ENCODE results near the gene TMEM259. TPM values are rescaled to one million over a fixed set of nuclear protein-coding genes. Genes with fewer than 3 reads are reported as not detected.

Gene TMEM259
- total RNA-seq, 2 donors from 2014 or later, result 216 to 377 TPM

- TF ChIP-seq POLR2AphosphoS5 (IDR thresholded peaks at IDR 0.05) (no peak), CTCF (IDR thresholded peaks at IDR 0.05) (no peak), POLR2A (IDR thresholded peaks at IDR 0.05) (no peak)
- H3K27me3 ChIP-seq (replicated peaks; ENCODE audit: insufficient read depth), result no peaks in the 10 kb centered on the region
- no peak overlapping the region for H3K4me3 ChIP-seq
- 78% methylated on average over 22 of the region's 29 CpGs for WGBS
- no peak for DNase-seq (ENCODE audit: low spot score)
- H3K27ac ChIP-seq, result no peak overlapping the region
- H3K4me1 ChIP-seq (replicated peaks), result peaks cover 40% of the 10 kb centered on the region
- peaks cover 6 to 21% of the 10 kb centered on the region in 2 donors for H3K36me3 ChIP-seq
- intact Hi-C loops (cut with DNase I), result no loop called here
- H3K9me3 ChIP-seq, result no peaks in the 10 kb centered on the region
Measured at GRCh38 chr19:1015061-1015781, 5.7 kb downstream of the TMEM259 start.

GRCh38 chr19:1014161-1015060 lies 6.5 kb downstream of the TMEM259 start:
- DNase-seq (ENCODE audit: low spot score), result no peak
- H3K4me3 ChIP-seq, result no peak overlapping the region
- no peak for TF ChIP-seq CTCF (IDR thresholded peaks at IDR 0.05)
- TF ChIP-seq POLR2AphosphoS5 (IDR thresholded peaks at IDR 0.05), result no peak
- no peak for TF ChIP-seq POLR2A (IDR thresholded peaks at IDR 0.05)
- no peaks in the 10 kb centered on the region for H3K9me3 ChIP-seq
- intact Hi-C loops (cut with DNase I), result no loop called here
- H3K4me1 ChIP-seq (replicated peaks), result peaks cover 36% of the 10 kb centered on the region
- no peaks in the 10 kb centered on the region for H3K27me3 ChIP-seq (replicated peaks; ENCODE audit: insufficient read depth)
- WGBS, result 89% methylated on average over 49 of the region's 49 CpGs
- peaks cover 6 to 23% of the 10 kb centered on the region in 2 donors for H3K36me3 ChIP-seq
- no peak overlapping the region for H3K27ac ChIP-seq

- WGBS, result 92% methylated on average over 10 of the region's 10 CpGs
- no peak overlapping the region for H3K4me3 ChIP-seq
- intact Hi-C loops (cut with DNase I), result no loop called here
- TF ChIP-seq POLR2A (IDR thresholded peaks at IDR 0.05) (no peak), CTCF (IDR thresholded peaks at IDR 0.05) (no peak), POLR2AphosphoS5 (IDR thresholded peaks at IDR 0.05) (no peak)
- H3K27me3 ChIP-seq (replicated peaks; ENCODE audit: insufficient read depth), result no peaks in the 10 kb centered on the region
- no peak for DNase-seq (ENCODE audit: low spot score)
- H3K36me3 ChIP-seq, result peaks cover 6 to 23% of the 10 kb centered on the region in 2 donors
- no peak overlapping the region for H3K27ac ChIP-seq
- H3K4me1 ChIP-seq (replicated peaks), result peaks cover 28% of the 10 kb centered on the region
- no peaks in the 10 kb centered on the region for H3K9me3 ChIP-seq
Measured at GRCh38 chr19:1013218-1013617, 7.7 kb downstream of the TMEM259 start.

- peaks cover 6 to 23% of the 10 kb centered on the region in 2 donors for H3K36me3 ChIP-seq
- H3K27ac ChIP-seq, result no peak overlapping the region
- WGBS, result 89% methylated on average over 11 of the region's 18 CpGs
- intact Hi-C loops (cut with DNase I), result no loop called here
- no peak overlapping the region for H3K4me3 ChIP-seq
- H3K27me3 ChIP-seq (replicated peaks; ENCODE audit: insufficient read depth), result no peaks in the 10 kb centered on the region
- TF ChIP-seq POLR2A (IDR thresholded peaks at IDR 0.05) (no peak), POLR2AphosphoS5 (IDR thresholded peaks at IDR 0.05) (no peak), CTCF (IDR thresholded peaks at IDR 0.05) (no peak)
- peaks cover 19% of the 10 kb centered on the region for H3K4me1 ChIP-seq (replicated peaks)
- H3K9me3 ChIP-seq, result no peaks in the 10 kb centered on the region
- no peak for DNase-seq (ENCODE audit: low spot score)
Measured at GRCh38 chr19:1012334-1012733, 8.6 kb downstream of the TMEM259 start.
